ENCODE results near the gene CLTCL1. TPM values are rescaled to one million over a fixed set of nuclear protein-coding genes. Genes with fewer than 3 reads are reported as not detected.
"Not testable (repeated sequence)": the region's sequence is repeated elsewhere in the genome, so short reads cannot be mapped to it uniquely, and the experiment has no call there.

CLTCL1 gene
- total RNA-seq, 1 donor from 2014 or later: 26.0 TPM

- intact Hi-C loops (cut with DNase I): no loop called here
- peaks cover 4 to 5% of the 10 kb centered on the region in 2 donors for H3K4me1 ChIP-seq
- no peaks in the 10 kb centered on the region for H3K9me3 ChIP-seq
- H3K4me3 ChIP-seq: no peak overlapping the region
- DNase-seq (ENCODE audit: low spot score in 2 of 2): no peak
- H3K36me3 ChIP-seq: no peaks in the 10 kb centered on the region
- no peaks in the 10 kb centered on the region for H3K27me3 ChIP-seq
- TF ChIP-seq CTCF (IDR thresholded peaks at IDR 0.05): no peak
- H3K27ac ChIP-seq: no peak overlapping the region
Measured at GRCh38 chr22:19287889-19288288, 3.6 kb downstream of the CLTCL1 start.

GRCh38 chr22:19287076-19287707, 4.3 kb downstream of the CLTCL1 start:
- H3K27ac ChIP-seq: no peak overlapping the region
- H3K27me3 ChIP-seq: no peaks in the 10 kb centered on the region
- H3K4me1 ChIP-seq: peaks cover 1 to 2% of the 10 kb centered on the region in 2 donors
- intact Hi-C loops (cut with DNase I): no loop called here
- no peak for TF ChIP-seq CTCF (IDR thresholded peaks at IDR 0.05)
- no peak overlapping the region for H3K4me3 ChIP-seq
- DNase-seq (ENCODE audit: low spot score in 2 of 2): no peak
- H3K36me3 ChIP-seq: no peaks in the 10 kb centered on the region
- H3K9me3 ChIP-seq: no peaks in the 10 kb centered on the region

- Histone ChIP-seq H3K27ac (peak overlapping the region in 1 of 2 donors; percentile 28), H3K27me3 (no peaks in the 10 kb centered on the region), H3K4me1 (no peaks in the 10 kb centered on the region), H3K4me3 (no peak overlapping the region), H3K36me3 (no peaks in the 10 kb centered on the region), H3K9me3 (no peaks in the 10 kb centered on the region)
- DNase-seq (ENCODE audit: low spot score in 2 of 2): no peak
- intact Hi-C loops (cut with DNase I): no loop called here
- no peak for TF ChIP-seq CTCF (IDR thresholded peaks at IDR 0.05)
Measured at GRCh38 chr22:19285831-19286230, 5.7 kb downstream of the CLTCL1 start.

GRCh38 chr22:19279143-19279542, 12.4 kb downstream of the CLTCL1 start:
- H3K27ac ChIP-seq; DNase-seq (ENCODE audit: low spot score in 2 of 2); H3K9me3 ChIP-seq; H3K4me1 ChIP-seq; H3K27me3 ChIP-seq; H3K4me3 ChIP-seq; H3K36me3 ChIP-seq; intact Hi-C loops (cut with DNase I): not testable (repeated sequence)

GRCh38 chr22:19277785-19278184, 13.7 kb downstream of the CLTCL1 start:
- Histone ChIP-seq H3K4me1 (no peaks in the 10 kb centered on the region), H3K36me3 (peaks cover 0 to 4% of the 10 kb centered on the region in 2 donors), H3K9me3 (no peaks in the 10 kb centered on the region), H3K27ac (no peak overlapping the region), H3K4me3 (no peak overlapping the region), H3K27me3 (no peaks in the 10 kb centered on the region)
- intact Hi-C loops (cut with DNase I): no loop called here
- no peak for TF ChIP-seq CTCF (IDR thresholded peaks at IDR 0.05)
- DNase-seq (ENCODE audit: low spot score in 2 of 2): no peak

- Histone ChIP-seq H3K27ac (no peak overlapping the region), H3K9me3 (no peaks in the 10 kb centered on the region), H3K27me3 (no peaks in the 10 kb centered on the region), H3K4me1 (no peaks in the 10 kb centered on the region), H3K36me3 (peaks cover 0 to 4% of the 10 kb centered on the region in 2 donors), H3K4me3 (no peak overlapping the region)
- intact Hi-C loops (cut with DNase I): no loop called here
- no peak for TF ChIP-seq CTCF (IDR thresholded peaks at IDR 0.05)
- DNase-seq (ENCODE audit: low spot score in 2 of 2): no peak
Measured at GRCh38 chr22:19275919-19276600, 15.5 kb downstream of the CLTCL1 start.

Measured in ascending aorta (tissue), 2 donors.